Upper lobe of left lung (tissue), 4 donors: ENCODE results near the gene N4BP2.
"Not testable (repeated sequence)": the region's sequence is repeated elsewhere in the genome, so short reads cannot be mapped to it uniquely, and the experiment has no call there.

ENCODE experiments used
- CTCF ChIP-seq, 6 experiments: fragments of 450-650 bp in 4 of 6; fragments of 200-600 bp in 2 of 6; sonication (generic) in 2 of 6; IDR thresholded peaks; one replicate each; pipeline ENCODE4 v1.5.1; 2016 to 2019; ENCODE audit warnings: antibody characterized with exemption in 6 of 6
- EP300 ChIP-seq, 4 donors: sonication (generic); formaldehyde crosslinking; IDR thresholded peaks; one replicate each; pipeline ENCODE4 v1.5.1; 2017; ENCODE audit warnings: antibody characterized with exemption in 4 of 4, control low read depth in 2 of 4
- POLR2A ChIP-seq, 4 donors: fragments of 450-650 bp; IDR thresholded peaks; one replicate each; pipeline ENCODE4 v1.5.1; 2016 to 2017; ENCODE audit warnings: antibody characterized with exemption in 4 of 4, mild to moderate bottlenecking in 2 of 4

- TF ChIP-seq CTCF, POLR2A, EP300 (IDR thresholded peaks at IDR 0.05): not testable (repeated sequence)
Observed at GRCh38 chr4:40136202-40136601, 79.6 kb downstream of the N4BP2 start.
